ENCODE results near the gene SLIT3. TPM values are rescaled to one million over a fixed set of nuclear protein-coding genes. Genes with fewer than 3 reads are reported as not detected.

Gene SLIT3
- total and polyA plus RNA-seq, 2 experiments from 2014 or later: 0.59 to 0.71 TPM

DNA sequence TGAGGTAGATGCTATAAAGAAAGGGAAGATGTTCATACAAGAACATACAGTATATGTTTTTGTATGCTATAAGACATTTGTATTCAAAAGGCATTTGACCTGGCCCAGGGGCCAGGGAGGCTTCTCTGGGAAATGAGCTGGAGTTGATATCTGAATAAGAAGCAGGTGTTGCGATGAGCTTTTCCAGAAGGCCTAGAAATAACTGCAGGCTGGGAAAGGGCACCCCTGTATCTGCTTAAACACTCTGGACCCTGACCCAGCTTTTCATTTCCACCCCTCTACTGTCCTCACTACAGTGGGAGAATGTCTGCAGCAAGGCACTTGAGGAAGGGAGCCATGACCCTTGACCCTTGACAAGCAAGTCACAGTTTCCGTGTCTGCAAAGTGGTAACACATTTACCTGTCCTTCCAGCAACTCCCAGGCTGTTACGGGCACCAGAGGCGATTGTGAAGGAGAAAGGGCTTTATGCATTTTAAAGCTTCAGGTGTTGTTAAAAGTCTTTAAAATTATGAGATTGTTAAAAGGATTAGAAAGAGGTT is 633.6 kb downstream of the SLIT3 start (continued):
- TF ChIP-seq, protein P1, sequence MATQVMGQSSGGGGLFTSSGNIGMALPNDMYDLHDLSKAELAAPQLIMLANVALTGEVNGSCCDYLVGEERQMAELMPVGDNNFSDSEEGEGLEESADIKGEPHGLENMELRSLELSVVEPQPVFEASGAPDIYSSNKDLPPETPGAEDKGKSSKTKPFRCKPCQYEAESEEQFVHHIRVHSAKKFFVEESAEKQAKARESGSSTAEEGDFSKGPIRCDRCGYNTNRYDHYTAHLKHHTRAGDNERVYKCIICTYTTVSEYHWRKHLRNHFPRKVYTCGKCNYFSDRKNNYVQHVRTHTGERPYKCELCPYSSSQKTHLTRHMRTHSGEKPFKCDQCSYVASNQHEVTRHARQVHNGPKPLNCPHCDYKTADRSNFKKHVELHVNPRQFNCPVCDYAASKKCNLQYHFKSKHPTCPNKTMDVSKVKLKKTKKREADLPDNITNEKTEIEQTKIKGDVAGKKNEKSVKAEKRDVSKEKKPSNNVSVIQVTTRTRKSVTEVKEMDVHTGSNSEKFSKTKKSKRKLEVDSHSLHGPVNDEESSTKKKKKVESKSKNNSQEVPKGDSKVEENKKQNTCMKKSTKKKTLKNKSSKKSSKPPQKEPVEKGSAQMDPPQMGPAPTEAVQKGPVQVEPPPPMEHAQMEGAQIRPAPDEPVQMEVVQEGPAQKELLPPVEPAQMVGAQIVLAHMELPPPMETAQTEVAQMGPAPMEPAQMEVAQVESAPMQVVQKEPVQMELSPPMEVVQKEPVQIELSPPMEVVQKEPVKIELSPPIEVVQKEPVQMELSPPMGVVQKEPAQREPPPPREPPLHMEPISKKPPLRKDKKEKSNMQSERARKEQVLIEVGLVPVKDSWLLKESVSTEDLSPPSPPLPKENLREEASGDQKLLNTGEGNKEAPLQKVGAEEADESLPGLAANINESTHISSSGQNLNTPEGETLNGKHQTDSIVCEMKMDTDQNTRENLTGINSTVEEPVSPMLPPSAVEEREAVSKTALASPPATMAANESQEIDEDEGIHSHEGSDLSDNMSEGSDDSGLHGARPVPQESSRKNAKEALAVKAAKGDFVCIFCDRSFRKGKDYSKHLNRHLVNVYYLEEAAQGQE (IDR thresholded peaks at IDR 0.05; ENCODE audit: unreplicated experiment): no peak
- no peak for TF ChIP-seq JUNB (IDR thresholded peaks at IDR 0.05; ENCODE audit: unreplicated experiment)
- TF ChIP-seq ZNF331 (CRISPR knock-in tag; IDR thresholded peaks at IDR 0.05; ENCODE audit: low read depth): no peak
- no peak for TF ChIP-seq POLR2AphosphoS5 (IDR thresholded peaks at IDR 0.05; ENCODE audit: low read depth)

DNA sequence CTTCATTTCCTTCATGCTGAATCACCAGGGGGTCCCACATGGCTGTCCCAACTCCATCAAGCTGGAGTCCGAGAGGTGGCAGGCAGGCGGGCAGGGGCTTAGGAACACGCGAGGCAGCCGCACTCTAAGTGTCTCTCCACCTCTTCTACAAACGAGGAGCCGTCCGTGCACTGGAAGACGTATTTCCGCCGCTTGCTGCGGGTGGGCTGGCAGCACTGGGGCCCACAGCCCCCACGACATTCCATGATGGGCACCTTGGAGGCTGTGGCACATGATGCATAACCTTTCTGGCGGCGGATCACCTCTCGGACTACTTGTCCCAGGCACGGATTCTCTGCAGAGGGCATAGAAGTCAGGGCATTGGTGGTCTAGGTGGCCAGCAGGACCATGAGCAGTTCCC is 634.6 kb downstream of the SLIT3 start:
- H3K9me3 Mint-ChIP-seq: no peaks in the 10 kb centered on the region
- no peak overlapping the region for H3K27ac Mint-ChIP-seq
- TF ChIP-seq POLR2AphosphoS5 (IDR thresholded peaks at IDR 0.05; ENCODE audit: low read depth) (no peak), EZH2 (IDR thresholded peaks at IDR 0.05; ENCODE audit: low read depth, unreplicated experiment) (no peak), ZNF114 (CRISPR knock-in tag; IDR thresholded peaks at IDR 0.05) (no peak), EZH2phosphoT487 (IDR thresholded peaks at IDR 0.05; ENCODE audit: unreplicated experiment) (no peak), ETS1 (IDR thresholded peaks at IDR 0.05) (no peak), STAT1 (IDR thresholded peaks at IDR 0.05; ENCODE audit: unreplicated experiment) (no peak), ZNF331 (CRISPR knock-in tag; IDR thresholded peaks at IDR 0.05; ENCODE audit: low read depth) (no peak), NANOG (IDR thresholded peaks at IDR 0.05; ENCODE audit: borderline replicate concordance) (no peak)
- TF ChIP-seq, protein P2, sequence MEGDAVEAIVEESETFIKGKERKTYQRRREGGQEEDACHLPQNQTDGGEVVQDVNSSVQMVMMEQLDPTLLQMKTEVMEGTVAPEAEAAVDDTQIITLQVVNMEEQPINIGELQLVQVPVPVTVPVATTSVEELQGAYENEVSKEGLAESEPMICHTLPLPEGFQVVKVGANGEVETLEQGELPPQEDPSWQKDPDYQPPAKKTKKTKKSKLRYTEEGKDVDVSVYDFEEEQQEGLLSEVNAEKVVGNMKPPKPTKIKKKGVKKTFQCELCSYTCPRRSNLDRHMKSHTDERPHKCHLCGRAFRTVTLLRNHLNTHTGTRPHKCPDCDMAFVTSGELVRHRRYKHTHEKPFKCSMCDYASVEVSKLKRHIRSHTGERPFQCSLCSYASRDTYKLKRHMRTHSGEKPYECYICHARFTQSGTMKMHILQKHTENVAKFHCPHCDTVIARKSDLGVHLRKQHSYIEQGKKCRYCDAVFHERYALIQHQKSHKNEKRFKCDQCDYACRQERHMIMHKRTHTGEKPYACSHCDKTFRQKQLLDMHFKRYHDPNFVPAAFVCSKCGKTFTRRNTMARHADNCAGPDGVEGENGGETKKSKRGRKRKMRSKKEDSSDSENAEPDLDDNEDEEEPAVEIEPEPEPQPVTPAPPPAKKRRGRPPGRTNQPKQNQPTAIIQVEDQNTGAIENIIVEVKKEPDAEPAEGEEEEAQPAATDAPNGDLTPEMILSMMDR (conservative IDR thresholded peaks at IDR 0.05; ENCODE audit: low read depth in 2 of 2): no peak
- TF ChIP-seq, protein P1 (IDR thresholded peaks at IDR 0.05; ENCODE audit: unreplicated experiment): no peak

More for the DNA sequence above, 634.6 kb downstream of the SLIT3 start:
- no peak overlapping the region for H3K4me3 Mint-ChIP-seq
- ATAC-seq (no peak), DNase-seq (ENCODE audit: low spot score) (no peak)
- Histone ChIP-seq H4K20me1 (replicated peaks; ENCODE audit: insufficient read depth) (no peaks in the 10 kb centered on the region), H3F3A (replicated peaks; ENCODE audit: low read depth) (no peaks in the 10 kb centered on the region), H3K36me3 (ENCODE audit: insufficient read depth) (no peaks in the 10 kb centered on the region), H3K27ac (ENCODE audit: low read depth) (no peak overlapping the region), H2AFZ (no peak overlapping the region), H3K9me2 (ENCODE audit: insufficient read depth) (no peaks in the 10 kb centered on the region), H3K79me2 (replicated peaks; ENCODE audit: insufficient read depth) (no peaks in the 10 kb centered on the region), H3K4me1 (ENCODE audit: insufficient read depth) (no peaks in the 10 kb centered on the region), H3K4me2 (no peak overlapping the region), H3K27me3 (ENCODE audit: insufficient read depth) (no peaks in the 10 kb centered on the region), H3K4me3 (no peak overlapping the region)
- peaks cover 3% of the 10 kb centered on the region; the same call in 1 of the 3 replicates for H3K4me1 Mint-ChIP-seq
- no peaks in the 10 kb centered on the region for H3K36me3 Mint-ChIP-seq (ENCODE audit: low read depth)
- peaks cover 4% of the 10 kb centered on the region for H3K27me3 Mint-ChIP-seq (ENCODE audit: insufficient read depth, low read depth, poor library complexity)

Measured in GM23338 (cell line).